Activated CD4-positive, alpha-beta T cell treated with anti-CD3 and anti-CD28 coated beads, Interleukin-2, amount 50 U/mL, for 48 hours (primary cell): ENCODE measurements around the gene EYS.
"Not testable (repeated sequence)": the region's sequence is repeated elsewhere in the genome, so short reads cannot be mapped to it uniquely, and the experiment has no call there.

Experiments used
- DNase-seq, 2 experiments: peaks; one replicate each; pipeline ENCODE4 v3.0.0-alpha.2; 2020

The EYS gene

DNA sequence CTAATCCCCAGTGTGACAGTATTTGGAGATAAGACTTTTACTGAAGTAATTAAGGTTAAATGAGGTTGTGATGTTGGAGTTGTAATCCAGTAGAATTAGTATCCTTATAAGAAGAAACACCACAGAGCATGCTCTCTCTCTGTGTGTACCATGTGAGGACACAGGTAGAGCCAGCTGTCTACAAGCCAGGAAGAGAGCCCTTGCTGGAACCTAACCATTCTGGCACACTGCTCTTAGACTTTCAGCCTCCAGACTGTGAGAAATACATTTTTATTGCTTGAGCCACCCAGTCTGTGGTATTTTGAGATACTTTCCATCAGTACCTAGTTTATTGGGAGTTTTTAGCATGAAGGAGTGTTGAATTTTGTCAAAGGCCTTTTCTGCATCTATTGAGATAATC lies 1961.2 kb downstream of the EYS start:
- no peak for DNase-seq

DNA sequence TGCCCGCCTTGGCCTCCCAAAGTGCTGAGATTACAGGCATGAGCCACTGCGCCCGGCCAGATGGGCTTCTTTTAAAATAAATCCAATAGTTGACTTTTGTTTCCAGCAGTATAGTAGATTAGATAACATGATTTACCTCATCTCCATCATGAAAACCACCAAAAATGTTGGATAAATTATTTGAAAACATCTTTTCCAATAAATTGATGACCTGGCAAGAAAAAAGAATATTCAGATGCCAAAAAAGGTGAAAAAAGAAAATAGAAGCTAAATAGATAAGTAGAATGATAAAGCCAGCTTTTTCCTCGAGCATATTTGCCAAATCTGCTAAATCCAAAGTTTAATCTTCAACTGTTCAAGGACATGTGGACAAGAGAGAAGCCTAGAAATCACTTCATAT lies 1962.2 kb downstream of the EYS start:
- DNase-seq: no peak

DNA sequence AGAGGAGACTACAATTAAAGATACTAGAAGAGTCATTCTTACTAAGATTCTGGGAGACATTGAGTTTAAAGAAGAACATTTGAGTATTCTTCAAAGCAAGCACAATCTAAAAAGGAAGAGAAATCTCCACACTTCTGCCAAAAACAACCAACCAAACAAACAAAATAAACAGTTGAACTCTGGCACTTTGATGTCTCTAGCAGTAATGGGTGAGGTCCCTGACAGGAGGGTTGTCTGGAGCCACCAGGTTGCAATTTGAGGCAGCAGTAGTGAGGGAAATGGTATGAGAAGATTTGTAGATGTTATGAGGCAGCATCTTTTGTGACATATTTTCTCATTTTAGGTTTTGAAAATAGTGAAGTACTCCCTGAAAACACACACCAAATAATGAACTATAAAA lies 1963.3 kb downstream of the EYS start:
- DNase-seq: no peak

DNA sequence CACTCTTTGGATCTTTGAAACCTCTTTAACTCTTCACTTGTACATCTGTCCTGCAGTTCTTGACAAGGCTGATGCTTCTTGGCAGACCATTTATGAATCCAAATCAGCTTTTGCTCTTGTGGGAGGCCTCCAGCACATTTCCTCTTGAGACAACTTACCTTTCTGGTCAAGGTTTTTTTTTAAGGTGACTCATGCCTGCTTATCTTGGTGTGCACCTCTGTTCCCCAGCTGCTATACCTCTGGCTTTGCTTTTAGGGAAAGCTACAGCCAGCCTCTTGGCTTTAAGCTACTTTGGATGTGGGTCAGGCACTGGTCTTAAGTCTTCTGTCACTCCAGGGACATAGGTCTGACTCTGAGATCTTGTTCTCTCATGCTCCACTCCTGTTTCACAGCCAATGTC lies 1965.0 kb downstream of the EYS start:
- DNase-seq: no peak

DNA sequence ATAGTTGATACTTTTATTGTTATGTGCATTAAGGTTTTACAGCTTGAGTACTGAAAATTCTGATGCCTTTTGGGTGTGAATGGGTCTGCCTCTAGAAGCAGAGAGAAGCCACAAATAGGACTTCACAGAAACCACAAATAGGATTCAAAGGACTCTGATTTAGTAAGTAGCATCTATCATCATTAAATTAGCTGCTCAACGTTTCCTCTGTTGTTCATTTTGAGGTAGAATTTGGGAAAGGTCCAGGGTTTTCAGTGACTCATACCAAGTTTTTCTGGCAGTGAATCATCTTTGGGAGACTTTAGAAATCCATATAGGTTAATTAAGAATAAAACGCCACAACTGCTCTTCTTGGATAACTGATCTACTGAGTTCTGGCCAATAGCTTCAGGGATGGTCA lies 1966.3 kb downstream of the EYS start:
- no peak for DNase-seq

DNA sequence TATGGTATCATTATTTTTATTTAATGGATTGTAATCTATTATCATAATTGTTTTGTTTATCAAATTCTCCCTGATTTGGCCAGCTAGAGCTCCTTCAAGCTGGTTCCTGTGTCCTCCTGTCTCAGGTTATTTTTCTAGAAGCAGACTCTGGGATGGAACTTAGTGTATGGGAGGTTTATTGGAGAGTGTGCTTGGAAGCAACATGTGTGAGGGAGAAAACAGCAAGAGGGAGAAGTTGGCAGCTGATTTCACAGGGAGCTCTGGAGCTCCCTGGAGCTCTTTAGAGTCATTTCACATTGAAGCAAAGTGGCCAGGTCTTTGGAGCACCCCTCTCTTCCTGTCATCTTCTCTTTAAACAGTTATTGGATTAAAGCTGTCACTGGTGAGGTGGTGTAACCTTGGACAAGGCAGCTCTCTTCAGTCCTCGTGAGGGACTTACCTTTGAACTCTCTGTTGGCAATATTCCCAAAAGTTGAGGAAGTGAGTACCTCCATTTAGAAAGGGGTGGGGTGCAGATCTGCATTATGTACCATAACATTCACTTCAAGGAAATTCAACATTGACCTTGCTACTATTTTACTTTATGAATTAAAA lies 1967.8 kb downstream of the EYS start:
- no peak for DNase-seq

DNA sequence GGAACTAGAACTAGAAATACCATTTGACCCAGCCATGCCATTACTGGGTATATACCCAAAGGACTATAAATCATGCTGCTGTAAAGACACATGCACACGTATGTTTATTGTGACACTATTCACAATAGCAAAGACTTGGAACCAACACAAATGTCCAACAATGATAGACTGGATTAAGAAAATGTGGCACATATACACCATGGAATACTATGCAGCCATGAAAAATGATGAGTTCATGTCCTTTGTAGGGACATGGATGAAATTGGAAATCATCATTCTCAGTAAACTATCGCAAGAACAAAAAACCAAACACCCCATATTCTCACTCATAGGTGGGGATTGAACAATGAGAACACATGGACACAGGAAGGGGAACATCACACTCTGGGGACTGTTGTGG lies 1968.8 kb downstream of the EYS start:
- DNase-seq: not testable (repeated sequence)

DNA sequence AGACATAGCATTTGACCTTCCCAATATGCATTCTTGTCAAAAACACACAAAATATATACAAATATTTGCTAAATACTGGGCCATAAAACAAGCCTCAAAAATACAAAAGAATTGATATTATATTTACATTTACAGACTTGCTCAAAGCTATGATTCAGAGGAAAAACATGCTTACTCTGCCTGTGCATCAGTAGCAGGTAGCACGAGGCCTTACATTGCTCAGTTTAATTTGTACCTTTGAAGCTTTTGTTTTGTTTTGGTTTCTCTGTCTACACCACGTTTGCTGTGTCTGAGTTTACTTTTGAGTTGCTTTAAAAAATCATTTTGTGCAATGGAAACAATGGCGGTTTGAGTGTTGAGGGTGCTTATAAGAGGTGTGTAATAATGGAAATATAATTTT lies 1972.1 kb downstream of the EYS start:
- DNase-seq: no peak

DNA sequence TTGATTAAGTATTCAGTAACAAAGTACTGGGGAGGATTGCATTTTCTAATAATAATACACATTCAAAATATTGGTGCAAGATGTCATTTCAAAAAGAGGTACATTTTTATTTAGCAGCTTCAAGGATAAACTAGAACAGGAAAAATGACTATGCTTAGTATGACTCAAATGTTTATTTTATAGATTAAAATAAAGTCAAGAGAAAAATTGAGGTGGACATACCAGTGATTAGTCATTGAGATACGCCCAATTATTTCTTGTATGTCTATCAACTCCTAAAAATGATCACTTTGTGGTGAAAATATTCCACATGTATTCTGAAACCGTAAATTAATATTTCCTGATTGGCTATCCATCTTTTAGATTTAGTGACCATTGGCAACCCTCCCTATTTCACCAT lies 1974.7 kb downstream of the EYS start:
- DNase-seq: no peak

DNA sequence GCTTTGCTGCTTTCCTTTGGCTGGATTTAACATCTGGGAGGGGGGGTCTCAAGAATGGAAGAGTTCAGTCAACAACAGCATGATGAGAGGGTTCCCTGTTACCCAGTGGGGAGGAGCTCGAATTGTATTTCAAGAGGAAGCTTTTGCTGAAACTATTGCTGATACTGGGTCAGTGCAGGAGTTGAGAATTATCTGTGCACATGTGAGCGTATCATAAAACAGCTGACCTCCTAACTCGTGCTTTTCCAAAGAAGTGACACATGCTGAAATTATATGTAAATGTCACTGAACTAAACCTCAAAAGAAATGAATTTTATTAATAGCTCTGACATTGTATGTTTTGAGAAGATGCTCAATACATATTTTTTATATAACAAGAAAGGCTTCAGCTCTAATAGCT lies 1975.1 kb downstream of the EYS start:
- no peak for DNase-seq

DNA sequence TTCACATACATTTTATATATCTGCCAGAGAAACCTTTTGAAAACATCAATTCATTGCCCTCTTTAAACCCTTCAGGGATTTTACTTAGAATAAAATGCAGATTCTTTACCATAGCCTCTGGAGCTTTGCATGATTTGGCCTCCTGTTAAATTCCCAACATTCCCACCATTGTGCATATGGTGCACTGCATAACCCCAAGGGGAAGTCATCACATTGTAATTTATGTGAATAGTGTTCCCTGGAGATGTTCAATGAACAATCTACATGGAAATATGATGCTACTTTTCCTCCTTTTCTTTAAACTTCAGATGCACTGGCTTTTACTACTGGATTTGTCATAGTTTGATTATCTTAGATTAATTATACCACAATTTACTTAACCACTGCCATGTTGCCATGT lies 1976.7 kb downstream of the EYS start:
- no peak for DNase-seq

DNA sequence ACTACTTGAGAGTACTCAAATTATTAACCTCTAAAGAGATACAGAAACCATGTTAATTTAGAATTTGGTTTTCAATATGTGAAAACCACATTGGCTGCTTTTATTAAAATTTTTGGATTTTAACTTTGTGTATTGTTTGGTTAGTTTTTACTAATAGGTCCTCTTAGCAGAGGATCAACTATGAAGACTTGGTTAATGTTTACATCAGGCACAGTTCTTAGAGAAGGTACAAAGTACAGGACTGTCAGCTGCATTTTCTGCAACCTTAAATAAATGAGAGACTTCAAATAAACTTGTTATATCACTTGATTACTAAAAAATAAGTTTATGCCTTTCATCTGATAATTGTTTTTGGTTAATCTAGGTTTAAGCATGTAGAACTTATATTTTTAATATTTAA lies 1982.3 kb downstream of the EYS start:
- DNase-seq: no peak

DNA sequence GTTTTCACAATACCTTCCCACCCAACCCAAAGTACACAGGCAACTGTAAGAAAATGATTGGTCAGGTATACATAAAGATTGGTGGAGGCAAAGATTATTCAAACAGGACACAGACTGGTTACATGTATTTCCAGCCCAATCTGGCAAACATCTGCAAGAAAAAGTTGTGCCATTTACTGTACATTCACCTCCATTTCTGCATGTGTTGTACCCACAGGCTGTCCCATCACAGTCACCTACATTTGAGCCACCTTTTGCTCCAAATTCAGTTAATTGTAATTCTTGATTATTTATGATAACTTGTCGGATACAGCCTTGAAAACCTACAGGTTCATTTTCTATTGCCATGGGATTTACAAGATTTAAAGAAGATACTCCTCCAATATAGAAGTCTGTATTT lies 1985.8 kb downstream of the EYS start:
- no peak for DNase-seq

DNA sequence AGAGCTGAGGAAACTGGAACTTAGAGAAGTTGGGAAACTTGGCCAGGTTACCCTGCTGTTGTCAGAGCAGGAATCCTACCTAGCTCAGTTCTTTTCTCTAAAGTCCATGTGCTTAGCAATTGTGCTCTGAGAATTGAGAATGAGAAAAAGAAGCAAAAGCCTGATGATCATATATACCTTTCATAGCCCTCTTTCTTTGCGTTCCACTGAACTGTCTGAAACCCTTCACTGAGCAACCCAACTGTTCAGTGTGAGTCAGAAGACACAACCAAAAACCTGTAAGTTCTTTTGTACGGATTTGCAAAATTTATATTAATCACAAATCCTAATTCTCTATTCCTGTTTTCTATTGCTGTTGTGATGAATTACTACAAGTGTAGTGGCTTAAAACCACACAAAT lies 1990.9 kb downstream of the EYS start:
- DNase-seq: no peak

DNA sequence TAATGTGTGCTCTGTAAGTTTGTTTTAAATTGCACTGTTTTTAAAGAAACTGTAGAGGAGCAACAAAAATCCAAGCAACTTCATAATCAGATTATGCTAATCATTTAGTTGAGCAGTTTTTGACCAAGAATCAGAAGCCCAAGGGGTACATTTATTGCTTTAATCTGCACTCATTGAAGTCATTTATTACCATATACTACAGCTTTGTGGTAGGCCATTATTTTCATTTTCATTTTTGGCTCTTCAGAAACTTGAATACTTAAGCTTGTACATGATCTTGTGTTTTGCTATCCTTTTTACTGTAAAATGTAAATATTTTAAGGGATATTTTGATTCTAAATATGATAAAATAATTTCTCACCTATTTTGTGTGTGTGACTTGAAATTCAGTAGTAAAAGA lies 1992.9 kb downstream of the EYS start:
- no peak for DNase-seq

DNA sequence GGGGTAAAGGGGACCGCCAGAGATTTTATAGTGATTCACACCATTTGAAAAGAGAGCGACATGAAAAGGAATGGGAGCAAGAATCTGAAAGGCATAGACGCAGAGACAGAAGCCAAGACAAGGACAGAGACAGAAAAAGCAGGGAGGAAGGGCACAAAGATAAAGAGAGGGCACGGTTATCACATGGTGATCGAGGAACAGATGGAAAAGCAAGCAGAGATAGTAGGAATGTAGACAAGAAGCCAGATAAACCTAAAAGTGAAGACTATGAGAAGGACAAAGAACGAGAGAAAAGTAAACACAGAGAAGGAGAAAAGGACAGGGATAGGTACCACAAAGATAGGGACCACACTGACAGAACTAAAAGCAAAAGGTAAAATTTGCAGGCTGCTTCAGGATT lies 1993.7 kb downstream of the EYS start:
- no peak for DNase-seq

DNA sequence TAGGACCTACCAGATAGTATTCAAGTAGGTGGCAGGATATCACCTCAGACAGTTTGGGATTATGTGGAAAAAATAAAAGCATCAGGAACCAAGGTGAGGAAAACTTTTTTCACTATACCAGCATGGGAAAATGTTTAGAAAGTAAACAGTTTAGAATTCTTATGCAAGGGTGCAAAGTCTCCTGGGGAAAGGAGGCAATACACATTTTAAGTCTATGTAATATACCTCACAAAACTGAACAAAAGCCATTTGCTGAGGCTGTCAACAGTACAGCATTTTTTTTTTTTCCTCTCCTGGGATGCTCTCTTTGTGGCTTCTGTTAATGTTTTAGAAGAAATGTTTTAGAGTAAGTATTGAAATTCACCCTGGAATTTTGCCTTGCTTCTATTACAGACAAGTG lies 1997.9 kb downstream of the EYS start:
- DNase-seq: no peak

DNA sequence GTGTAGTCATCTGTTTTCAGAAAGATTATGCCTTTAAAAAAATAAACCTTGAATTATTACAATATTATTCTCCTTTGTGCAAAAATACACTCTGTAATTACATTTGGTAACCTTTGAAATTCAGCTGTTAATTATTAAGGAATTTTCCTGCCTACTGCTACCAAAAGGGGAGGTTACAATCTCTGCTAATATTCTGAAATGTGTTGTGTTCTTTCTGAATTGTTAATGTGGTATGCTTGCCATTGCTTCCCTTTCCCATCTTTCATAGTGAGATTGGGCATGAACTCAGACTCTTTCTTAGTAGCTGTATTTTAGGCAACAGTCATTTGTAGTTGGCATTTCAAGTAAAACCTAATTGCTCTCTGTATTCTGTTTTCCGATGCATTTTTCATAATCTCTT lies 1998.4 kb downstream of the EYS start:
- DNase-seq: no peak

DNA sequence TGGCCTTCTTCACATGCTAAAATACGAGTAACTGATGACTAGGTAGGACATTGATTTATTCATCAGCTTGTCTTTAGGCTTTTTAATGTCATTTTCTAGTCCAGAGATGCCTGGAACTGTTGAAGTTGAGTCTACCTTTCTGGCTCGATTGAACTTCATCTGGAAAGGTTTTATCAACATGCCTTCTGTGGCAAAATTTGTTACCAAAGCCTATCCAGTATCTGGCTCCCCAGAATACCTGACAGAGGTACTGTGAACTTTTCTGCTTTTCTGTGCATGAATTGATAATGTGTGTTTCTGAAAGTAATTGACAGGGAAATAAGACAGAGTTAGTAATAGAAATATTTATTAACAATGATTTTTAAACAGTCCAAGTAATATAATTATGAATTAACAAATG lies 2000.4 kb downstream of the EYS start:
- no peak for DNase-seq

DNA sequence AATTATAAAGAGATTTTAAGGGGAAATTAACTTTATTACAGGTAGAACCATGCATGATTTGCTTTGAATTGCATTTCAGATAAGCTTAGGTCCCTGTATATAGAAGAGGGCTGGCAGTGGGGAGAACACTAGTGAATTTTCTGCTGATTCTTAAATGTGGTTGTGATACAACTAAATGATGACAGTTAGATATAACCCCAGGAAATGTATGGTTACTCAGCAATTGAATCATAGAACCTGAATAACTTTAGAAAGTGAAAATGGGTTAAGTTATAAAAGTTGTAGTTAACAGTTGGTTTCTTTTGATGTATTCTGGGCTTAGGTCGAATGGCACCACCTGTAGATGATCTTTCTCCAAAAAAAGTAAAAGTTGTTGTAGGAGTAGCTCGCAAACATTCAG lies 2001.3 kb downstream of the EYS start:
- DNase-seq: no peak

DNA sequence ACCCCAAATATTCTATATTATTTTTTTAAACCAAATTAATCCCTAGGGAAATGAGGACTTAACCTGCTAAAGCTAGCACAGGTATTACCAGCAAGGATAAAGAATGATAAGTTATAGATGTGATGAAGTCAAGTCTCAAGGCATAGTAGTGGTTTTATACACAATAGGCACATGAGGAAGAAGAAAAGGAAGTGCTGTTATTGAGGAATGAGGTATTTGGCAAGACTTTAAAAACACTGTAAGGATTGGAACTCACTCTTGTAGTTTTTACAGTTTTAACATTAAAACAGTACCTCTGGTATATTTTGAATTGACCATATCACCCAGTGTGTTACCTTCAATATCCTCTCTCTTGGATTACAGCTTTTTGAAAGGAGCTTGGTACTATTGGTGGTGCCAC lies 2016.8 kb downstream of the EYS start:
- DNase-seq: no peak

DNA sequence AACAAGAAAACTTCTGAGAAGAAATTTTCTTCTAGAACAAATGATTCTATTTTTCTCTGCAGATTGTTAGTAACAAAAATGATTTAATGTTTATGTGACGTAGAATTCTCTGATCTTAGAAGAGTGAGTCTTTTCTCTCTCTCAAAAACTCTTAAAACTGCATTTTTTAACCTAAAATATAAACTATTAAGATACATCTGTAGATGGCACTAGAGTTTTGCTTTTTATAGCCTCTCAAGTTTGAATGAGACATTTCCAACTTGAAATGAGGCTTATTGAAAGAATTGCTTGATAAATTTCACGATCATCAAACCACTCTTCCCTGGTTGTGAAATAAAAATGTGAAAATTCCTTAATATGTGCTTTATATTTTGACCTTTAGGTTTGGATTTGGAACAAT lies 2017.6 kb downstream of the EYS start:
- DNase-seq: no peak

DNA sequence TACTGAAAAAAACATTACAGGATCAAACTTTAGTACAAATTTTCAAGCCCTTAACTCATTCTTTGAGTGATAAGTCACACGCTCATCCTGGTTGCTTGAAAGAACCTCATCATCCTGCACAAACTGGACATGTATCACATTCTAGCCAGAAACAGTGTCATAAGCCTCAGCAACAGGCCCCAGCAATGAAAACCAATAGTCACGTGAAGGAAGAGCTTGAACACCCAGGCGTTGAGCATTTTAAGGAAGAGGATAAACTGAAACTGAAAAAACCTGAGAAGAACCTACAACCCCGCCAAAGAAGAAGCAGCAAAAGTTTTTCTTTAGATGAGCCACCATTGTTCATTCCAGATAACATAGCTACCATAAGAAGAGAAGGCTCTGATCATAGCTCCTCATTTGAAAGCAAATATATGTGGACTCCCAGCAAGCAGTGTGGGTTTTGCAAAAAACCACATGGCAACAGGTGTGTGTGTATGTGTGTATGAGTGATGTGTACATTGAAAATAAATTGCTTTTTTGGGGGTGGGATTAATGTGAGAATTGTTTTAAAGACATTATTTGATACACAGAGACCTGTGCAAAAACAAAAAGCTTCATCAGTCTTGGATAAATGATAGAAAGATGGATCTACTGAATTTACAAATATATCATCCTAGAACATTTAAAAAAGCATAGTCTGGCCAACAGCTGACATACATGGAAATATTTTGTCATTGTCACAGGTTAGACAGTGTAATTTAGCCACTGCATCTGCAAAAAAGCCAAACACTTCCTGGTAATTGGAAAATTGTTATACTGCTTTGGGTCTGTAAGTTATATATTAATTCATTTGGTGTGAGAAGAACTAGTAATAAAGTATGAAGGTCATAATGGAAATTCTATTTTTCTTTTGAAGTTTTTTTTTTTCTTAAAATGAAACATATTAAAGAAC lies 2021.3 kb downstream of the EYS start:
- DNase-seq: no peak

DNA sequence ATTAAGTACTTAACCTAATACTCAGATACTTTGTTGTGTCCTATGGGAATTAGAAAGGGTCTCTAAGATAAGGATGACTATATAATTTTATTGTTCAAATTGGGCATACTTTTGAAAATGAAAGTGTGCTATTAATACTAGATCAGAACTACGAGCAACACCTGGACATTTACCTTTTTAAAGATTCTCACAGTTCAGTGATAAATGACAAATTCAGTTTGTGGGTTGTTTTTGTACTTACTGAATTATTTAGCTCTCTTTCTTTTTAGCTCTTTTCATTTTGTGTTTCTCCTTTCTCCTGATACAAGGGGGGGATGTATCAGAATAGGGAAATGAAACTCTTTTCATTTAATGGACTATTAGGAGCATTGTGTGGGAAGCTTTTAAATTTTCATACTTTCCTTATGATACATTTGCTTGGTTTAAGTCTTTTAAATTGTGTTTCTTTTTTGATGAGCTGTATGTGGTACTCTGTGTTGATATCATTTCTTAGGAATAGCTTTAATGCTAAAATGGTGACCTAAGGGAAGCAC lies 2023.9 kb downstream of the EYS start:
- DNase-seq: no peak

DNA sequence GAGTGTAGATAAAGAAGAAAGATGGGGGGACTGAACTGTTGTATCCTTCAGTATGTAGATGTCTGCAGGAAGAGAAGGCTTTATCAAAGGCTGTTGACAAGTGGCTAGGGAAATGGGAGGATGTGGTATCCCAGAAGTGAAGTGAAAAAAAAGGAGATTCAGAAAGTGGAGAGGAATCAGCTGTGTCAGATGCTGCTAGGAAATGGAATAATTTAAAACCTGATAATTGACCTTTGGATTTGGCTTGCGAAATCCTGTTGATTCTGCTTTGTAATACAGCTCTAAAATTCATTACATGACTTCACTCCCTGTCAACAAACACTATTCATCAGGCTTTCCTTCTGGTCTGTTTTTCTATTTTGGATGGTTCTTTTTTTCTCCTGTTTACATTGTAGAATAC lies 2029.7 kb downstream of the EYS start:
- DNase-seq: no peak
